ENCODE results near the gene MROH7. TPM values are rescaled to one million over a fixed set of nuclear protein-coding genes. Genes with fewer than 3 reads are reported as not detected.

Gene MROH7
- total RNA-seq, 4 donors from 2014 or later = 22.3 to 64.2 (median 35.5) TPM

- DNase-seq = no peak
- Histone ChIP-seq H3K4me3 (no peak overlapping the region), H3K27me3 (no peaks in the 10 kb centered on the region), H3K27ac (peak overlapping the region in 3 of 4 donors; percentile 59 to 90 (median 88)), H3K9me3 (no peaks in the 10 kb centered on the region), H3K36me3 (no peaks in the 10 kb centered on the region), H3K4me1 (peaks cover 0 to 43% (median 0%) of the 10 kb centered on the region in 4 donors)
- no peak for TF ChIP-seq POLR2A (IDR thresholded peaks at IDR 0.05)
Observed at GRCh38 chr1:54650417-54650816, 8.8 kb downstream of the MROH7 start.

GRCh38 chr1:54651608-54652007, 10.0 kb downstream of the MROH7 start:
- no peak for TF ChIP-seq POLR2A (IDR thresholded peaks at IDR 0.05)
- TF ChIP-seq, protein P1, sequence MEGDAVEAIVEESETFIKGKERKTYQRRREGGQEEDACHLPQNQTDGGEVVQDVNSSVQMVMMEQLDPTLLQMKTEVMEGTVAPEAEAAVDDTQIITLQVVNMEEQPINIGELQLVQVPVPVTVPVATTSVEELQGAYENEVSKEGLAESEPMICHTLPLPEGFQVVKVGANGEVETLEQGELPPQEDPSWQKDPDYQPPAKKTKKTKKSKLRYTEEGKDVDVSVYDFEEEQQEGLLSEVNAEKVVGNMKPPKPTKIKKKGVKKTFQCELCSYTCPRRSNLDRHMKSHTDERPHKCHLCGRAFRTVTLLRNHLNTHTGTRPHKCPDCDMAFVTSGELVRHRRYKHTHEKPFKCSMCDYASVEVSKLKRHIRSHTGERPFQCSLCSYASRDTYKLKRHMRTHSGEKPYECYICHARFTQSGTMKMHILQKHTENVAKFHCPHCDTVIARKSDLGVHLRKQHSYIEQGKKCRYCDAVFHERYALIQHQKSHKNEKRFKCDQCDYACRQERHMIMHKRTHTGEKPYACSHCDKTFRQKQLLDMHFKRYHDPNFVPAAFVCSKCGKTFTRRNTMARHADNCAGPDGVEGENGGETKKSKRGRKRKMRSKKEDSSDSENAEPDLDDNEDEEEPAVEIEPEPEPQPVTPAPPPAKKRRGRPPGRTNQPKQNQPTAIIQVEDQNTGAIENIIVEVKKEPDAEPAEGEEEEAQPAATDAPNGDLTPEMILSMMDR (IDR thresholded peaks at IDR 0.05) = no peak
- H3K4me3 ChIP-seq = no peak overlapping the region
- peaks cover 0 to 34% (median 0%) of the 10 kb centered on the region in 4 donors for H3K4me1 ChIP-seq
- H3K27ac ChIP-seq = peak overlapping the region in 2 of 4 donors; percentile 23 to 48
- H3K9me3 ChIP-seq = no peaks in the 10 kb centered on the region
- no peaks in the 10 kb centered on the region for H3K36me3 ChIP-seq
- no peaks in the 10 kb centered on the region for H3K27me3 ChIP-seq
- no peak for DNase-seq

DNA sequence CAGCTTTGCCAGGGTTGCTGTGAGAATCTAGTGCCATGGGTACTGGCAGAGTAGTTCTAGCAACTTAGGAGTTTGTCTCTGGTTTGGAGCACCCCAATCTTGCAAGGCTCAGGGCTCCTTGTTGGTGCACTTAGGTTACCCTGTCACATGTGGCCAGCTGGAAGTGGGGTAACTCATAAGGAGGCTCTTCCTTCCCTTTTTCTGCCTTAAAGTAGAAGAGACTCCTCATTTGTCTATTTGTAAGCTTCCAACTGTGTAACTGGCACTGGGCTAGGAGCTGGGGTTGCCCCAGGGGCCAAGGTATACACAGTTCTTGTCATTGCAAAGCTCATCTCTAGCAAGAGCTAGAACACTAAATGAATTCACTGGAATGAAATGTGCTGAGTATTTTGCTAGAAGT, 10.6 kb downstream of the MROH7 start:
- Histone ChIP-seq H3K36me3 (no peaks in the 10 kb centered on the region), H3K27me3 (no peaks in the 10 kb centered on the region), H3K27ac (peak overlapping the region in 2 of 4 donors; percentile 23 to 48), H3K4me1 (peaks cover 0 to 33% (median 0%) of the 10 kb centered on the region in 4 donors), H3K4me3 (no peak overlapping the region), H3K9me3 (no peaks in the 10 kb centered on the region)
- TF ChIP-seq, protein P1 (IDR thresholded peaks at IDR 0.05) = no peak
- no peak for TF ChIP-seq POLR2A (IDR thresholded peaks at IDR 0.05)
- no peak for DNase-seq

- Histone ChIP-seq H3K27ac (no peak overlapping the region), H3K27me3 (no peaks in the 10 kb centered on the region), H3K36me3 (no peaks in the 10 kb centered on the region), H3K9me3 (no peaks in the 10 kb centered on the region), H3K4me1 (peaks cover 0 to 33% (median 0%) of the 10 kb centered on the region in 4 donors), H3K4me3 (no peak overlapping the region)
- no peak for DNase-seq
- no peak for TF ChIP-seq POLR2A (IDR thresholded peaks at IDR 0.05)
Observed at GRCh38 chr1:54653036-54653435, 11.4 kb downstream of the MROH7 start.

DNA sequence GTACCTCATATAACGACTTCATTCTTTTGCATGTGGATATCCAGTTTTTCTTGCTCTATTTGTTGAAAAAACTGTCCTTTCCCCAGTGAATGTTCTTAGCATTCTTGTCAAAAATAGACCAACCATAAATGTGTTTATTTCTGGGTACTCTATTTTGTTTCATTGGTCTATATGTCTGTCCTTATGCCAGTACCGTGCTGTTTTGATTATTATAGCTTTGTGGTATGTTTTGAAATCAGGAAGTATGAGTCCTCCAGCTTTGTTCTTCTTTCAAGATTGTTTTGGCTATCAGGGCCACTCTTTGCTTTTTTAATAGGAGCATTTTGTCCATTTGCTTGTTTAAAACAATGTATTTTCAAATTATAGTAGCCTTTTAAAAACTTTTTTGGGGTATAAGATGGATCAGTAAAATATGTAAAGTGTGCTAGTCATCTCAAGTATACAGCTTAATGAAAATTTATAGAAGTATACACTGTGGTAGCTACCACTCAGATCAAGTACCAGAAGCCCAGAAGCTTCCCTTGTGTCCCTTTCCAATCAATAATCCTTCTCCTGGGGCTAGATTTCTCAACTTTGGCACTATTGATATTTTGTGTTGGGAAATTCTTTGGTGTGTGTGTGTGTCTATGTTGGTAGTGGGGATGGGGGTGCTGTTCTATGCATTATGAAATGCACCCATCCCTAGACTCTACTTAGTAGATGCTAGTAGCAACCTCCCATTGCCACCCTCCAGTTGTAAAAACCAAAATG, 16.8 kb downstream of the MROH7 start:
- no peak for DNase-seq
- TF ChIP-seq POLR2A (IDR thresholded peaks at IDR 0.05) = no peak
- TF ChIP-seq, protein P1 (IDR thresholded peaks at IDR 0.05) = no peak
- Histone ChIP-seq H3K27ac (no peak overlapping the region), H3K36me3 (no peaks in the 10 kb centered on the region), H3K4me1 (no peaks in the 10 kb centered on the region), H3K9me3 (no peaks in the 10 kb centered on the region), H3K4me3 (no peak overlapping the region), H3K27me3 (no peaks in the 10 kb centered on the region)

- no peak for DNase-seq
- no peaks in the 10 kb centered on the region for H3K9me3 ChIP-seq
- no peaks in the 10 kb centered on the region for H3K4me1 ChIP-seq
- no peak for TF ChIP-seq POLR2A (IDR thresholded peaks at IDR 0.05)
- TF ChIP-seq, protein P1 (IDR thresholded peaks at IDR 0.05) = no peak
- H3K36me3 ChIP-seq = no peaks in the 10 kb centered on the region
- H3K27me3 ChIP-seq = no peaks in the 10 kb centered on the region
- no peak overlapping the region for H3K4me3 ChIP-seq
- H3K27ac ChIP-seq = no peak overlapping the region
Observed at GRCh38 chr1:54663725-54664124, 22.1 kb downstream of the MROH7 start.
